ENCODE results near the gene MMUT. TPM values are rescaled to one million over a fixed set of nuclear protein-coding genes. Genes with fewer than 3 reads are reported as not detected.

MMUT gene
- total RNA-seq, 1 experiment from 2014 or later: 7.1 TPM

- ATAC-seq: no peak
- Histone ChIP-seq H3K4me1 (ENCODE audit: control insufficient read depth, insufficient read depth, low read length) (no peaks in the 10 kb centered on the region), H3K4me3 (ENCODE audit: low read depth in 2 of 2, low read length in 2 of 2) (no peak overlapping the region), H3K9me3 (ENCODE audit: control insufficient read depth, insufficient read depth, low read depth, low read length) (no peaks in the 10 kb centered on the region), H3K27me3 (ENCODE audit: control insufficient read depth, insufficient read depth, low read length) (no peaks in the 10 kb centered on the region), H3K27ac (ENCODE audit: low read length) (no peak overlapping the region), H3K36me3 (ENCODE audit: control insufficient read depth, insufficient read depth, low read length) (no peaks in the 10 kb centered on the region)
- no peak for TF ChIP-seq SIN3A (IDR thresholded peaks at IDR 0.05; ENCODE audit: borderline replicate concordance, insufficient read depth, low read depth, low read length)
- POLR2A ChIA-PET: no interaction called here
- CTCF ChIA-PET: no interaction called here
- intact Hi-C loops (cut with micrococcal nuclease; ENCODE audit: unreplicated experiment): no loop called here
- DNase-seq (ENCODE audit: low read depth, low spot score): no peak
- in situ Hi-C loops (cut with HindIII; ENCODE audit: low pct_unique_long_range_greater_than_20kb, low sequenced_read_pairs): no loop called here
- BruUV-seq (replicated peaks): no TSS peak
These were observed 43.6 kb upstream of the MMUT start for GRCh38 chr6:49506569-49507111.

DNA sequence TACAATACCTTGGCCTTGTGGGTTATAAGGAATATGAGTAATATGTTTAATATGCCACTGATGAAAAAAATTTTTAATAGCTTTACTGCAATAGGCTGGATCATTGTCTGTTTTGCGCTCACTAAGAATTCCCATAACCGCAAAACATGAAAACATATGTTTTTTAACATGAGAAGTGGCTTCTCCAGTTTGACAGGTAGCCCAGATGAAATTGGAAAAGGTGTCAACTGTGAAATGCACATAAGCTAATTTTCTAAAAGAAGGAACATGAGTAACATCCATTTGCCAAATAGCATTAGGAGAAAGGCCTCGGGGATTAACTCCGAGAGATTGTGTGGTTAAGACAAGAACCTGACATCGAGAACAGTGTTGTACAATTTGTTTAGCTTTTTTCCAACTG is 41.6 kb upstream of the MMUT start:
- TF ChIP-seq POLR2AphosphoS5 (IDR thresholded peaks at IDR 0.05; ENCODE audit: low read depth, low read length) (no peak), SIN3A (IDR thresholded peaks at IDR 0.05; ENCODE audit: borderline replicate concordance, insufficient read depth, low read depth, low read length) (no peak), CTCF (IDR thresholded peaks at IDR 0.05) (no peak), TCF7L2 (IDR thresholded peaks at IDR 0.05; ENCODE audit: low read depth, low read length) (no peak)
- CTCF ChIA-PET: no interaction called here
- BruUV-seq (replicated peaks): no TSS peak
- DNase-seq (ENCODE audit: low read depth, low spot score): no peak
- Histone ChIP-seq H3K4me1 (ENCODE audit: control insufficient read depth, insufficient read depth, low read length) (no peaks in the 10 kb centered on the region), H3K36me3 (ENCODE audit: control insufficient read depth, insufficient read depth, low read length) (no peaks in the 10 kb centered on the region), H3K9me3 (ENCODE audit: control insufficient read depth, insufficient read depth, low read depth, low read length) (no peaks in the 10 kb centered on the region), H3K4me3 (ENCODE audit: low read depth in 2 of 2, low read length in 2 of 2) (no peak overlapping the region), H3K27me3 (ENCODE audit: control insufficient read depth, insufficient read depth, low read length) (no peaks in the 10 kb centered on the region), H3K27ac (ENCODE audit: low read length) (no peak overlapping the region)
- in situ Hi-C loops (cut with HindIII; ENCODE audit: low pct_unique_long_range_greater_than_20kb, low sequenced_read_pairs): no loop called here
- ATAC-seq: no peak
- POLR2A ChIA-PET: no interaction called here
- intact Hi-C loops (cut with micrococcal nuclease; ENCODE audit: unreplicated experiment): no loop called here

DNA sequence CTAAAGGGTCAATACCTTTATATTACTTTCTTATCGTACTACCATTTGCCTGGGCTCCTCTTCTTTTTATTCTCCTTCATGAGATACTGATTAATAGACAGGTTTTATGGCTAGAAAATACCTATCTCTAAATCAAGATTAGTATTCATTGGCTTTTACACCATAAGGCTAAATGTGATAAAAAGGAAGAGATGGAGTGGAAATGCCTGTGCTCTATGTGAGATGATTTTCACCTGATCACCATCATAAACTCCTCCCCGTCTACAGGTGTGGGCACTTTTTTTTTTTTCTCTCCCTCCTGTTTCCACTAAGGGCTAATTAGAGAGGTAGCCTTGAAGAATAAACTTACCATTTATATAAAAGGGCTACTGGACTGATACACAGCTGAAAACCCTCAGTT is 36.6 kb upstream of the MMUT start, which contains the start of gene GLYATL3:
GLYATL3 (plus strand) TSS at position 301 of the 400 bp plus-strand sequence. CDS start 12,068 bp downstream, outside the sequence.
- no peak for ATAC-seq
- no TSS peak for BruUV-seq (replicated peaks)
- Histone ChIP-seq H3K27me3 (ENCODE audit: control insufficient read depth, insufficient read depth, low read length) (no peaks in the 10 kb centered on the region), H3K36me3 (ENCODE audit: control insufficient read depth, insufficient read depth, low read length) (no peaks in the 10 kb centered on the region), H3K4me3 (ENCODE audit: low read depth in 2 of 2, low read length in 2 of 2) (no peak within 1 kb of the TSS), H3K4me1 (ENCODE audit: control insufficient read depth, insufficient read depth, low read length) (no peaks in the 10 kb centered on the region), H3K27ac (ENCODE audit: low read length) (no peak within 1 kb of the TSS), H3K9me3 (ENCODE audit: control insufficient read depth, insufficient read depth, low read depth, low read length) (no peaks in the 10 kb centered on the region)
- TF ChIP-seq REST (IDR thresholded peaks at IDR 0.05; ENCODE audit: insufficient read depth in 1 of 2, low read depth in 2 of 2, low read length in 1 of 2) (no peak), TCF7L2 (IDR thresholded peaks at IDR 0.05; ENCODE audit: low read depth, low read length) (no peak), POLR2AphosphoS5 (IDR thresholded peaks at IDR 0.05; ENCODE audit: low read depth, low read length) (no peak), CTCF (IDR thresholded peaks at IDR 0.05) (no peak), SIN3A (IDR thresholded peaks at IDR 0.05; ENCODE audit: borderline replicate concordance, insufficient read depth, low read depth, low read length) (no peak)
- POLR2A ChIA-PET: no interaction called here
- CTCF ChIA-PET: no interaction called here
- no peak for DNase-seq (ENCODE audit: low read depth, low spot score)
- in situ Hi-C loops (cut with HindIII; ENCODE audit: low pct_unique_long_range_greater_than_20kb, low sequenced_read_pairs): no loop called here
- intact Hi-C loops (cut with micrococcal nuclease; ENCODE audit: unreplicated experiment): no loop called here
